MM.1S (cell line): ENCODE measurements around the gene HECW1.

ENCODE experiments used
- DNase-seq: peaks from one replicate; pipeline ENCODE4 v3.0.0-alpha.2; 2015
- H2AFZ ChIP-seq: fragments of 300-600 bp; sonication (generic); 2 replicates; pipeline ENCODE4 v1.6.0; 2016; ENCODE audit warnings: antibody characterized with exemption, low read length
- H3F3A ChIP-seq: fragments of 300-600 bp; sonication (generic); 2 replicates; pipeline ENCODE4 v1.6.1; 2016; ENCODE audit warnings: mild to moderate bottlenecking, antibody characterized with exemption, low read length, moderate library complexity, mixed read lengths; ENCODE audit not compliant: insufficient read depth
- H3K27ac ChIP-seq: fragments of 300-600 bp; sonication (generic); 2 replicates; pipeline ENCODE4 v1.5.1; 2016; ENCODE audit warnings: mild to moderate bottlenecking, low read length
- H3K27me3 ChIP-seq: fragments of 300-600 bp; sonication (generic); replicated peaks from 2 replicates; pipeline ENCODE4 v1.6.0; 2016; ENCODE audit warnings: low read length; ENCODE audit not compliant: insufficient read depth
- H3K36me3 ChIP-seq: fragments of 300-600 bp; sonication (generic); replicated peaks from 2 replicates; pipeline ENCODE4 v1.6.1; 2016; ENCODE audit warnings: mild to moderate bottlenecking, low read length, mixed read lengths; ENCODE audit not compliant: insufficient read depth
- H3K4me1 ChIP-seq: fragments of 300-600 bp; sonication (generic); 2 replicates; pipeline ENCODE4 v1.6.1; 2016; ENCODE audit warnings: low read length, mixed read lengths
- H3K4me2 ChIP-seq: fragments of 300-600 bp; sonication (generic); 2 replicates; pipeline ENCODE4 v1.6.0; 2016; ENCODE audit warnings: low read depth, low read length
- H3K4me3 ChIP-seq: fragments of 300-600 bp; sonication (generic); 2 replicates; pipeline ENCODE4 v1.5.1; 2016; ENCODE audit warnings: low read length, mixed read lengths
- H3K79me2 ChIP-seq: fragments of 300-600 bp; sonication (generic); 2 replicates; pipeline ENCODE4 v1.6.1; 2016; ENCODE audit warnings: mixed run types, low read length, mixed read lengths
- H3K9ac ChIP-seq: fragments of 300-600 bp; sonication (generic); 2 replicates; pipeline ENCODE4 v1.6.1; 2016; ENCODE audit warnings: low read length, mixed read lengths
- H3K9me2 ChIP-seq: fragments of 300-600 bp; sonication (generic); replicated peaks from 2 replicates; pipeline ENCODE4 v1.6.1; 2016; ENCODE audit warnings: mild to moderate bottlenecking, low read length, mixed read lengths; ENCODE audit not compliant: insufficient read depth
- H3K9me3 ChIP-seq: fragments of 300-600 bp; sonication (generic); replicated peaks from 2 replicates; pipeline ENCODE4 v1.6.1; 2016; ENCODE audit warnings: mild to moderate bottlenecking, low read length, mixed read lengths; ENCODE audit not compliant: insufficient read depth
- H4K20me1 ChIP-seq: fragments of 300-600 bp; sonication (generic); 2 replicates; pipeline ENCODE4 v1.6.1; 2016; ENCODE audit warnings: mild to moderate bottlenecking, low read length, moderate library complexity, mixed read lengths; ENCODE audit not compliant: insufficient read depth
- CTCF ChIP-seq: fragments of 300-600 bp; sonication (generic); IDR thresholded peaks from 2 replicates; pipeline ENCODE4 v1.5.1; 2016; ENCODE audit warnings: antibody characterized with exemption, low read length, mixed read lengths
- EZH2 ChIP-seq: fragments of 300-600 bp; sonication (generic); optimal IDR thresholded peaks from 2 replicates; pipeline ENCODE3; 2017; ENCODE audit warnings: low read depth, mild to moderate bottlenecking, antibody characterized with exemption, low read length, mixed read lengths
- EZH2phosphoT487 ChIP-seq: fragments of 300-600 bp; sonication (generic); IDR thresholded peaks from 2 replicates; pipeline ENCODE4 v1.6.1; 2018; ENCODE audit warnings: antibody characterized with exemption, low read length

Gene HECW1

GRCh38 chr7:43562383-43562782 lies 449.9 kb downstream of the HECW1 start:
- H3K4me1 ChIP-seq: no peaks in the 10 kb centered on the region
- H3K79me2 ChIP-seq: no peaks in the 10 kb centered on the region
- H3K27ac ChIP-seq: no peak overlapping the region
- no peak overlapping the region for H3K4me2 ChIP-seq
- no peak overlapping the region for H2AFZ ChIP-seq
- H3K9me3 ChIP-seq: no peaks in the 10 kb centered on the region
- H4K20me1 ChIP-seq: no peaks in the 10 kb centered on the region
- TF ChIP-seq EZH2 (no peak), CTCF (no peak), EZH2phosphoT487 (no peak)
- H3K36me3 ChIP-seq: no peaks in the 10 kb centered on the region
- H3K9ac ChIP-seq: no peak overlapping the region
- no peak for DNase-seq
- no peaks in the 10 kb centered on the region for H3K27me3 ChIP-seq
- no peaks in the 10 kb centered on the region for H3F3A ChIP-seq
- H3K4me3 ChIP-seq: no peak overlapping the region
- no peaks in the 10 kb centered on the region for H3K9me2 ChIP-seq

GRCh38 chr7:43565786-43566185 lies 453.3 kb downstream of the HECW1 start:
- no peaks in the 10 kb centered on the region for H3F3A ChIP-seq
- no peaks in the 10 kb centered on the region for H3K9me3 ChIP-seq
- peaks cover 6% of the 10 kb centered on the region for H3K4me1 ChIP-seq
- TF ChIP-seq CTCF: no peak
- no peak for TF ChIP-seq EZH2
- TF ChIP-seq EZH2phosphoT487: no peak
- DNase-seq: no peak
- no peaks in the 10 kb centered on the region for H3K36me3 ChIP-seq
- H3K4me3 ChIP-seq: no peak overlapping the region
- H3K9me2 ChIP-seq: no peaks in the 10 kb centered on the region
- no peak overlapping the region for H3K4me2 ChIP-seq
- H3K27me3 ChIP-seq: no peaks in the 10 kb centered on the region
- no peak overlapping the region for H3K27ac ChIP-seq
- H3K9ac ChIP-seq: no peak overlapping the region
- H3K79me2 ChIP-seq: no peaks in the 10 kb centered on the region
- no peak overlapping the region for H2AFZ ChIP-seq
- H4K20me1 ChIP-seq: no peaks in the 10 kb centered on the region

GRCh38 chr7:43568529-43568928 lies 456.1 kb downstream of the HECW1 start:
- Histone ChIP-seq H3K4me3 (no peak overlapping the region), H2AFZ (no peak overlapping the region), H3K9me2 (no peaks in the 10 kb centered on the region), H3F3A (peaks cover 10% of the 10 kb centered on the region), H3K4me1 (peaks cover 17% of the 10 kb centered on the region), H3K27ac (no peak overlapping the region), H3K9me3 (no peaks in the 10 kb centered on the region), H3K36me3 (no peaks in the 10 kb centered on the region), H3K79me2 (no peaks in the 10 kb centered on the region), H3K27me3 (no peaks in the 10 kb centered on the region), H3K9ac (no peak overlapping the region), H3K4me2 (no peak overlapping the region), H4K20me1 (no peaks in the 10 kb centered on the region)
- no peak for DNase-seq
- TF ChIP-seq EZH2phosphoT487: no peak
- no peak for TF ChIP-seq CTCF
- TF ChIP-seq EZH2: no peak
